ENCODE results near the gene VRK1.

VRK1 gene

DNA sequence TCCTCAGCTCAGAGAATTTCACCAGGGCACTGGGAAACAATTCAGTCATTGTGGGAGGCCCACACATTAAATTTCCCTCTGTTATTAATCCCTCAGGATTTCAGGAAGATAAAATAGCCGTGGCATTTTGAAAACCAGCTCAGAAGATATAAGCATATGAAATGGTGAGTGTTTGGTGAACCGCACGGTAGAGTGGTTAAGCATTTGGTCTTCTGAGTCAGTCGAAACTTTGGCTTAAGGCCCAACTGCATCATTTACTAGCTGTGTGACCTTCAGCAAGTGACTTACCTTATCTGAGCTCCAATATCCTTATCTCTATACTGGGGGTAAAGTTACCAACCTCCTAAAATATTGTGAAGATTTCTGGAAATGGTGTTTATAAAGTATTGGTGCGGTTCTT lies 5.2 kb upstream of the VRK1 start:
- DNase-seq (ENCODE audit: low read depth), result no peak

DNA sequence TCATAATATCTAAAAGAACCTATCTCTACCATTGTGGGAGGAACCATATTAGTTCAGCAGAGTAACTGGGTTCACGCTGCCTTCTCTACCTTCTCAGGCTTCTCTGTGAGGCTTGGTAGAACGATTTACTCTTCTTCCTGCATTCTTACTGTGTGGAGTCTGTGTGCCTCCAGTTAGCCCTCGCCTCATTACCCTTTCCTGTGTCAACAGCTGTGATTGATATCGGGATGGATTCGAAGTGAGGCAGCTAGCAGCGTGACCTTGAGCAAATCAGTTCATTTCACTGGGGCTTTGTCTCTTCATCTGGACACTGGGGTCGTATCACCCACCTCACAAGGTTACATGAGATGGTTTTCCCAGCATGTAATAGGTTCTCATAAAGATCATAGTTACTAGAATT lies 4.6 kb upstream of the VRK1 start:
- no peak for DNase-seq (ENCODE audit: low read depth)

DNA sequence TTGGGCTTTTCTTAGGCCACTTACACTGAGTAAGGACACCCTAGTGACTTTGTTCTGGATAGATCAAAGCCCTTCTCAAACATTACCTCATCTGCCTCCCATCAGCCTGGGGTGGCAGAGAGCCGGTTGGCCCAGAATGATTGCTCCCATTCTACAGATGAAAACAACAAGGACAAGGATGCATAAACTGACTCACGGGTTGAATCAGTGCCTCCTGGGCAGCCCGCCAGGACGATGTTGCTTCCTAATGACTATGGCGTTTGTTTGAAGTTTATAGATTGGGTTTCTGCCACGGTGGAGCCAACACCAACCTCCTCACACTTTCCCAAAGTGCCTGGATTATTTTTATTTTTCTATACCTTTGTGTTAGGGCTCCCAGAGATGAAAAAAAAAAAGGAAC lies 3.6 kb upstream of the VRK1 start:
- DNase-seq (ENCODE audit: low read depth), result no peak

DNA sequence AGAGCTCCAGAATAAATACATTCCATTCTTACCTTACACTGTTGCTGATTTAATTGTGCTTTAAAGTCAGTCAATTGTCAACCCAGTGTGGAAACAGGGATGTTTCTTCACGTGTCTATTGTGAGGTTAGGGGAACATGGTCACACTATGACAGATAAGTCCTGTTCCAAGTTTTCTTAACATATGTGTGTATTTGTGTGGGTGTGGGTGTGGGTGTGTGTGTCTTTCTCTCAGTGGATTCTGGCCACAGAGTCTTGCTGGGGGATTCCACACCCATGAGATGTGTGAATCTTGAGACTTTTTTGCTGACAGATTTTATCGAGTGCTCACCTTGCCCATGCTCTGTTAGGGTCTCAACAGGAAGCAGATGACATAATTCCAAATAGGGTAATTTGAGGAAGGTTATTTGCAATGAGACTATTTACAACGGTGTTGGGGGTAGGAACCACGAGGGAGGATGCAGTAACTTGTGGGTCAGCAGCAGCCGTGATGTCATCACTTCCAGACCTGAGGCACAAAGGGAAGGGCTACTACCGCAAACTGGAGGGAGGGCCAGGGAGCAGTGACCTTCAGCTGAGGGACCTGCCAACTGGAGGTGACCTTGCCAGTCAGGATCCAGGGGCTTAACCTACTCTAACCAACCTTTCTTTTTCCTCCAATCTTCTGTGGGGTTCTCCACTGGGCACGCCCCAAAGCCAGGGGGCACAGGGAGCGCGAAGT lies 1.9 kb upstream of the VRK1 start:
- DNase-seq (ENCODE audit: low read depth), result no peak

DNA sequence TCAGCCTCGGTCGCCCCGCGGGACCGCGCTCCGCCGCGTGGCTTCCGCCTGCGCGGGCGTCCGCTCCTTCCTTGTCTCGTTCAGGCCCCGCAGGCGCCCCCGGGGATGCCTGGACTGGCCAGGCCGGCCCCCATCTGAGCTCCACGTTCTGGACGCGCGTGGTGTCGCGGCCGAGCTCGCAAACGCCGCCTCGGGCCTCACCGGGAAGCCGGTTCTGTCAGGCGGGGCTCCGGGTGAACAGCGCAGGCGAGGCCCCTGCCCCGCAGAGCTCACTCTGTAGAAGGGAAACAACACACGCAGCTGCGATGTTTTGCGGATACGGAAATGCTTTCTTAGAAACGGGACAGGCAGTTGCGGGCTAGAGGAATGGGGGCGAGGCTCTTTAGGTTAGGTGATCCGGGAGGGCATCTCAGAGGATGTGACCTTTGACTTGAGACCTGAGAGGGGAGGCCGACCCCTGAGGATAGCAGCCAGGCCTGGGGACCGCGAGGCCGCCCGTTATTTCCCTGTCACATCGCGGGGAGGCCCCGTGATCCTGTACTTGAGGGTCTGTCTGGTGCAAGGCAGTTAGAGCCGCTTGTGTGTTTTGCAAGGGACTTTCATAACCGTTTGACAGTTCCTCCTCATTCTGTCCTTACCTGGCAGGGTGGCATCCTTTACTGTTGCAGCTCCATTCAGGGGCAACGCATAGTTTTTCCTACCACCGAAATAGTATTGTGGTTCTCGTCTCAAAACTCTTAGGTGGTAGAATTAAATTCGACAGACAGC lies 584 bp downstream of the VRK1 start:
- DNase-seq (ENCODE audit: low read depth), result peak; percentile 9

DNA sequence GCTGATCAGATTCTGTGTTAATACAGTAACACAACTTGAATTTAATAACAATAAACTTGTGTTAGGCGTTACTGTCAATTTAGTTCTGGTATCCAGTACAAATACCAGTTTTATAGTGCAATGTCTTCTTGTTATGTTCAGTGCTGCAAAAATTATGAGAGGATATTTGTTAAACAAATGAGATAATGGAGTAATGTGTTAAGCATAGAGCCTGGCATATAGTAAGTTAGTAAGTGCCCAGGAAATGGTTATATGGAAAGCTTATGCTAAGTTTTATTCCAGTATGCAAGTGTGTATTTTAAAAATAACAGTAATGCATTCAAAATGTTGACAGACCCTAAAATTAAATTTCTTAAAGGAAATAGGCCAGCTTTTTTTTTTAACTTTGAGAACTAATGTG lies 1.8 kb downstream of the VRK1 start:
- DNase-seq (ENCODE audit: low read depth), result no peak

DNA sequence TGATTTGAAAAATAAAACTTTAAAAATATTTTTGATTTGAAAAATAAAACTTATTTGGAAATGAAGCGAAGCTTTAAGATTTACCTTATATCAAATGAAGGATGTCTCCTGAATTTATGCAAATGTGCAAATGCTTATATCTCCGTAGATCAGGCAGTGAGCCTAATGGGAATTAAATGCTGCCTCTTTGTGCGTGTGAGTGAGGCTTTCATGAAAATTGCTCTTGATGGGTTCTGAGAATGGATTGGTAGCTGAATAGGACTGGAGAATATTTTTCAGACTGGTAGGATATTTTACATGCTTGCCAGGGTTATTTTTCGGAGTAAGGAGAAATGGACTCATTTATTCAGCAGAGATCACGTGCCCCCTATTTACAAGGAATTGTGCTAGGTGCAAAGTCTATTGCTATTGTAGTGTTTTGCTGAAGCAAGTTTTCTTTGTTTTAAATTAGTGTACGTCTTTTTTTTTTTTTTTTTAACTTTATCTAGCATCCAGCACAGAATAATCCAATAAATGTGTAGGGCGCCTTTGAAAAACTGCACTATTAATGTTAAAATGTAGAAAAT lies 2.4 kb downstream of the VRK1 start:
- DNase-seq (ENCODE audit: low read depth), result no peak

DNA sequence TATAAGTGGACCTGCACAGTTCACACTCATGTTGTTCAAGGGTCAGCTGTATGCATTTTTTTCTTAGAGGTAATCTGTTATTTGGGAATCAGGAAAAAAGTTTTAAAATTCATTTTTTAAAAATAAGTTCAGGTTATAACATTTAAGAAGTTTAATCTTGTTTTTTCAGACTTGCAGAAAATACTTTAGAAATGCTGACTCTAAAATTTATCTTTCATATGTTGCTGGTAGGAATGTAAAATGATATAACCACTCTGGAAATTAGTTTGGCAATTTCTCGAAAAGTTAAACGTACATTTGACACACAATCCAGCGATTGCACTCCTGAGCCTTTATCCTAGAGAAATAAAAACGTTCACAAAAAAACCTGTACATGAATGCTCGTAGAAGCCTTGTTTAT lies 4.7 kb downstream of the VRK1 start:
- DNase-seq (ENCODE audit: low read depth), result no peak

DNA sequence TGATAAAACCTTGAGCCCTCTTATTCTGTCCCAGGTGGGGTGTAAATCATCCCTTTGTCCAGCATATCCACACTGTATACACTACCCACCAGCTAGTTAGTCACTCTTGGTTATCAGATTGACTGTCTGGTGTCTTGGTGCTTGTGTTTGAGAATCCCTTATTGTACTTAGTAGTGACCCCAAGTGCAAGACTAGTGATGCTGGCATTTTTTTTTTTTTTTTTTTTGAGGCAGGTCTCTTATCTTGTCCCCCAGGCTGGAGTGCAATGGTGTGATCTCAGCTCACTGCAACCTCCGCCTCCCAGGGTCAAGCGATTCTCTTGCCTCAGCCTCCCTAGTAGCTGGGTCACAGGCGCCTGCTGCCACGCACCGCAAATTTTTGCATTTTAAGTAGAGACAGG lies 5.8 kb downstream of the VRK1 start:
- DNase-seq (ENCODE audit: low read depth), result no peak

DNA sequence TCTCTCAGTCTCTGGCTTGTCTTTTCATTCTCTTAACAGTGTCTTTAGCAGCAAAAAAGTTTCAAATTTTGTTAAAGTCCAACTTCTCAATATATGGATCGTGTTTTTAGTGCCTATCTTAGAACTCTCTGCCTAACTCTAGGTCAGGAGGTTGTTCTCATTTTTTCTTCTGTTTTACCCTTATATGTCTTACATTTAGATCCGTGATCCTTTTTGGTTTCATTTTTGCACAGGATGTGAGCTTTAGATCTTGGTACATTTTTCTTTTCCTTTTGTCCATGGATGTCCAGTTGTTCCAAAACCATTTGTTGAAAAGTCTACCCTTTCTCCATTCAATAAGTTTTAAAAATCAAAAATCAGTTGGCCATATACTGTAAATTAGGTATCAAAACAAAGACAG lies 6.8 kb downstream of the VRK1 start:
- DNase-seq (ENCODE audit: low read depth), result no peak

DNA sequence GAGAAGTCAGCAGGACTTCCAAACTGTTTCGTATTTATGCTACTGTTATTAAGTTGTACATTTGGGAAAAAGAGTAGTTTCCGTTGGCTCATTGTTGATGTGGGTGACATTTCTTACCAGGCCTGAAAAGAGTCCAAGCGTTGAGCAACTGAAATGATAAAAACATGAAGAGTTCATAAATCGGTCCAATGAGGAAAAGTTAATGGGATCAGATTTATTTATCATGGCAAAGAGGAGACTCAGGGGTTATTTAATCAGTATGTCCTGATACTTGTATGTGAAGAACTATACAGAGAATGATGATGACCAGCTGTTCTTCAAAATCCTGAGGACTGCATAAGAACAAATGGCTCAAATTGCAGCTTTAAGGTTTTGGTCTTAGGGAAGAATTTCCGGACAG lies 7.7 kb downstream of the VRK1 start:
- no peak for DNase-seq (ENCODE audit: low read depth)

DNA sequence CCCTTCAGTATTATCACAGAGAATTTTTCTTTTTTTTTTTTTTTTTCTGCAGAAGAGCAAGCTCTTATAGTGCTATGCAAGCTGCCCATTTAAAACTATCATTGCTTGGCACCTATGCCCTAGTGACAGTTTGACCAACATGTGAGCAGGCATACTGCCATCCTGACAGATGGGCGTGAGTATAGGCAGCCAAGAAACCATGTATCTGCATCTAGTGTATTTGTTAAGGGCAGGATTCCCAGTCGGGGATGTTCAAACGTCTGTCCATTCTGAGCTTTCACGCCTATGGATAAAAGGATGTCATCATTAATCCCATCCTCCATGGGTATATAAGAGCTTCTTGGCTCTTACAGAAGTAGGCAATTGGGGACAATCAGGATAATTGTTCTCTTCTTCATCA lies 8.8 kb downstream of the VRK1 start:
- DNase-seq (ENCODE audit: low read depth), result no peak

DNA sequence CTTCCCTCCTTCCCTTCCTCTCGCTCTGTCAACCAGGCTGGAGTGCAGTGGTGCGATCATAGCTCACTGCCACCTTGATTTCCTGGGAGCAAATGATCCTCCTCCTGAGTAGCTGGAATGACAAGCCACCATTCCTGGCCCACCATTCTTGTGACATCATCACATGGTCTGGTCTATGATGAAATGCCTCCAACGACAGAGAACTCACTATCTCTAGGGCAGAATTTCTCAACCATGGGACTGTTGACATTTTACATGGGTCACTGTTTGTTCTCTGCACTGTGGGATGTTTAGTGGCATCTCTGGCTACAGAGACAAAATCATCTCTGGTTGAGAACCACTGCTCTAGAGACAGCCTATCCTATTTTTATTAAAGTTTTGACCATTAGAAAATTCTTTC lies 9.7 kb downstream of the VRK1 start:
- DNase-seq (ENCODE audit: low read depth), result no peak

DNA sequence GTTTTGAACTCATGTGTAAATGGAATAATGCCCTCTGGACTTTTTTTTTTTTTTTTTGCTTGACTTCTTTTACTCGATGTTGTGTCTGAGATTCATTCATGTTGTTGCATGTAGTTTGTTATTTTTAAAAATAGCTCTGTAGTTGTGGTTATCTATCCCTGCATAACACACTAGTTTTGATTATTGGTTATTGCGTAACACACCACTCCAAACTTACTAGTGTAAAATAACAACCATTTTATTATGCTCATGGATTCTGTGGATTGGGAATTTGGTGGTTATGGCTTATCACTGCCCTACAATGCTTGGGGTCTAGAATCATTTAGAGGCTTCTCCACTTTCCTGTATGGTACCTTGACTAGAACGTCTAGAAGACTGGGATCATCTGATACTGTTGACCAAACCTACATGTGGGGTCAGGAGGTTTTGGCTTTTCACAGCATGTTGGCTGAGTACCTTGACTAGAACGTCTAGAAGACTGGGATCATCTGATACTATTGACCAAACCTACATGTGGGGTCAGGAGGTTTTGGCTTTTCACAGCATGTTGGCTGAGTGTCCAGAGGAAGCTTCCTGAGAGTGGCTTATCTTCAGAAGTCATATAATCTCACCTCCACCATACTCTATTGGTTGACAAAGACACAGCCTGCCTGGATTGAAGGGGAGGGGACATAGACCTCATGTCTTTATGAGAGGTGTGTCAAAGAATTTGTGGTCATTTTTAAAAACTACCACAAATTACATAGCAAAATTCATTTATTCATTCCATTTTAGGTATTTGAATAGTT lies 11.6 kb downstream of the VRK1 start:
- no peak for DNase-seq (ENCODE audit: low read depth)

DNA sequence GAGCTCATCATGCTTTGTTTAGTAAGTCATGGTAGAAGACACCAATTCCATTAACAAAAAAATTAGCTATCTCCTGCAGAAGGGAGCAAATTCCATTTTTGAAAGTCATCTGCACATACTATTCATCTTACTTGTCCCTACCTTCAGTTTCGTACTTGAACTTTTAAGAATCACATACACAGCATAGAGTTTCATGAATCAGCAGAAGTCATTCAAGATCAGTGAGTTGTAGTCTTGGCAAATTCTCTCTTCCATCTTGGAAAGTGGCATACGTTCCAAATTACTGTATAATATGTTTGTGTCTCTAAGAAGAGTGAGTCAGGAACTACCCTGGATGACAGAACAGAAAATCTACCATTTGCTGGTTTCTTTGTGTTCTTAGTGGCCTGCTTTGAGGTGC lies 14.1 kb downstream of the VRK1 start:
- no peak for DNase-seq (ENCODE audit: low read depth)

DNA sequence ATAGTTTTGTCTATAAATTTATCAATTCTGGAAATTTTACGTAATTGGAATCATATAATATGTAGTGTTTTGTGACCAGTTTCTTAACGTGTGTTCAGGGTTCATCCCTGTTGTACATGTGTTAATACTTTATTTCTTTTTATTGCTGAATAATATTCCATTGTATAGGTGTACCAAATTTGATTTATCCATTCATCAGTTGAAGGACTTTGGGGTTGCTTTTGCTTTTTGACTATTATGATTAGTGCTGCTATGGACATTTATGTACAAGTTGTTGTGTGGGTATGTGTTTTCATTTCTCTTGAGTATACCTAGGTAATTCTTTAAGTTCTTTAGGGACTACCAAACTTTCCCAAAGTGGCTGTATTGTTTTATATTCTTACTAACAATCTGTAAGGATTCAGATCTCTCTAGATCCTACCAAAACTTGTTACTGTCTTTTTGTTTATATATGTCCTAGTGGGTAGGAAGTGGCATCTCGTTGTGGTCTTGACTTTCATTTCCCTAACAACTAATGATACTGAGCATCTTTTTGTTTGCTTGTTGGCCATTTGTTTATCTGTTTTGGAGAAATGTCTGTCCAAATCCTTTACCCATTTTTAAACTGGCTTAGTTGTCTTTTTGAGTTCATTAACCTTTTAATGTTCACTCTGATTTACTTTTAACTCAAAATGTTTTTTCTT lies 14.9 kb downstream of the VRK1 start:
- no peak for DNase-seq (ENCODE audit: low read depth)

DNA sequence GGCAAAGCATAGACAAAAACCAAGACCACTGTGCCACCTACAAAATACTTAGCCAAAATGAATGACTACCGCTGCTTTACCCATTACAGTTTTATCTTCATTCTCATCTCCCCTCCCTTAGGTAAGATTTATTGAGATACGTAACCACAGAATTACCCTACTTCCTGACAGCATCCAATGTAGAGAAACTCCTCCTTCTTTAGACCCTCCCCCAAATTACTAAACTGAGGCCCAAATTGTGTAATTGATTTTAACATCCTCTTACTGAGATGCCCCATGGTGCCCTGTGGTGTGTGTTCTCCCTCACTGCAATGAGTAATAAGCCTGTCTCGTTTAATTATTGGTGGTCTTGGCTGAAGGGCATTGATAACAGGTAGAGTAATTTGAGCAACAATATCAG lies 19.1 kb downstream of the VRK1 start:
- DNase-seq (ENCODE audit: low read depth), result no peak

DNA sequence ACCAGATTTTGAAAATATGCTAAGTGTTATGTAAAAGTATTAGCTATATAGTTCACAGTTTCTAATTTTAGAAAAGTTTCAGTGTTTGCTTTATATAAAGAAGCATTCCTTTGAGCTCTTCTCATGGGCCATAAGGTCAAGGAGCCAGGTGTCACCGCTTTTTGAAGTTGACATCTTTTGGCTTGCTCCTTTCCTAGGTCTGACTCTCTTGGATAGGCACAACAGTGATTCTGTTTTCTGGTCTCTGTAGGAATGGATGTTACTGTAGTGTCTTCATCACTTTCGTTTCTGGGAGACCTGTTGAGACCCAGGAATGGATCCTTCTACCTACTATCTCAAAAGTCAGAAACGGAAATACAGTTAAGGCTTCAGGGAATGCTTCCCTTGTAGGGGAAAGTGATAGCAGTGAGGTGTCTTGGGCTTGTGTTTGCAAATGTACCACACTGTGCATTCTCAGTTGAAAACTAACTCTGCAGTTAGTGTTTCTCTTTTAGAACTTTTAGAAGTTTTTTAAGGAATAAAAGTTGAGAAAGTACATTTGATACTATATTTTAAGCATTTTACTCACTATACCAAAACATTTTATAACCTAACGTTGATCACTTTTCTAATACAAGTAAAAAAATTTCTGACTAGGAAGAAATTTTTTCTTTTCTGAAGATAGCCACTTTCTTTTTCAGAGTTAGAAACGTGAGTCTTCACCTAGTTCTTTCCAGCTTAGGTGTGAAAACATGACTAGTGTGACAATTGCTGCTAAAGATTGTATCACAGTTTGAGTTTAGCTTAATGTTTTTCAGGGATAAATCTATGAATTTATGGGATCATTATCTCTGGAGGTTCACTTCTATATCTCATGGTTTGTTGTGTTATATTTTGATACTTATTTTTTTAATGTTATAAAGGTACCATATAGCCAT lies 20.8 kb downstream of the VRK1 start:
- no peak for DNase-seq (ENCODE audit: low read depth)

DNA sequence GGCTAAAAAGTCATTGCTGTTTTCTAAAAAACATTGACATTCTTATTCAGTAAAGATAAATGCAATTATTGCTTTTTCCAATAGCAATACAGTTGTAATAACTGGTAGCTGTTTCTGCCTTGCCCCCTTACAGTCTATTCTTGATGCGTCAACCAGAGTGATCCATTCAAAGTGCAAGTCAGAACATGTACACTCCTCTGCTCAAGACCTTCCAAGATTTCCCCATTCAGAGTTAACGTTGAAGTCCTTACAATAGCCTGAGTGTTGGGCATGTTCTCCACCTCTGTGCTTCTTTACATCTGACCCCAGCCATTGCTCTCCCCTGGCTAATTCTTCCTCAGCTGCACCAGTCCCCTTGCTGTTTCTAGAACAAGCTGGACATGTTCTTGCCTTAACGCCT lies 24.3 kb downstream of the VRK1 start:
- no peak for DNase-seq (ENCODE audit: low read depth)

DNA sequence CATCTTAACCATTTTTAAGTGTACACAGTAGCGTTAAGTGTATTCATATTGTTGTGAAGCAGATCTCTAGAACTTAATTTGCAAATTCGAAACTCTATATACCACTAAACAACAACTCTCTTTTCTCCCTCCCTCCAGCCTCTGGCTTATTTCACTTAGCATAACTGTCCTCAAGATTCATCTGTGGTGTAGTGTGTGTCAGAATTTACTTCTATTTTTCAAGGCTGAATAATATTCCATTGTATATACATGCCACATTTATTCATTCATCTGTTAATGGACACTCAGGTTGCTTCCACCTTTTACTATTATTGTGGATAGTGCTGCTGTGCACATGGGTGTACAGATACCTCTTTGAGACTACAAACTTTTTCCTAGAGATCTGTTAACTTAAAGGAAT lies 26.5 kb downstream of the VRK1 start:
- DNase-seq (ENCODE audit: low read depth), result no peak

DNA sequence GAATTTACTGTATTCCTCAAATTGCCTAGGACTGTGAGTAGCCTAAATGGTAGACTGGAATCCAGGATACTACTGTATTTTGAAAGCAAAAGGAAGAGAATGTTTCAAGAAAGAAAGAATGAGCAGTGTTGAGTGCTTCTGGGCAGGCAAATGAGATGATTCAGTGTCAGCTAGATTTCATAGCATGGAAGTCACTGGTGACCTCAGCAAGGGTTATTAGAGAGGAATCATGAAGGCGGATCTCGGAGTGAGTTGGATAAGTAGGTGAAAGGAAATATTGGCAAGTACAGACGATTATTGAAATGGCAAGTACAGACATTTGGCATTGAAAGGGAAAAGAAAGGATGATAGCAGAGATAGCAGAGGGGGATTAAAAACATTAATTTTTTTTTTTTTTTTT lies 27.1 kb downstream of the VRK1 start:
- DNase-seq (ENCODE audit: low read depth), result no peak

All from stimulated activated CD8-positive, alpha-beta memory T cell treated with anti-CD3 and anti-CD28 coated beads, Interleukin-7, amount 100 ng/mL, for 24 hours (primary cell).